Retinal pigment epithelial cell (primary cell): ENCODE results near the gene FRMD4A.

Source experiments
- DNase-seq: peaks from one replicate; pipeline ENCODE4 v3.0.0-alpha.2; 2010; ENCODE audit warnings: low read depth
- H3K4me3 ChIP-seq: 2 replicates; pipeline ENCODE4 v1.5.1; 2011; ENCODE audit warnings: mild to moderate bottlenecking, low read length, control low read depth, moderate library complexity
- TF ChIP-seq, protein P1 (sequence below): conservative IDR thresholded peaks from 2 replicates; pipeline ENCODE4 v1.5.1; 2011; ENCODE audit warnings: low read depth, low read length, control low read depth, inconsistent platforms

The FRMD4A gene

DNA sequence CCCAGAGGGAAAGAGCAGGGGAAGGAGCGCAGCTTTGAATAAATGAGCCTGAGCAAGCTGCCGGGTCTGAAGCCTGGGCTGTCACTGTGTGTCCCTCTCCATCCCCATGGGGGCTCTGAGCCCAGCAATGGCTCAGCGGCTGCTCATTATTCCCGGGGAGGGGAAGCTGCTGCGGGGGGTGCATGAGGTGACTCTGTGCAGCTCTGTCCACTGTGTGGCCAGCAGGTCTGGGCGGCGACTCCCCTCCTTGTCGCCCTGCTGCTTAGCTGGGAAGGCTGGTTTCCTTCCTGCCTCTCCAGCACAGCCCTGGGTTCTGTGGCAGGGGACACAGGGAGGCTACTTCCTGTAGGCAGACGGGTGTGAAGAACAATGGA lies 509.8 kb downstream of the FRMD4A start:
- TF ChIP-seq, protein P1, sequence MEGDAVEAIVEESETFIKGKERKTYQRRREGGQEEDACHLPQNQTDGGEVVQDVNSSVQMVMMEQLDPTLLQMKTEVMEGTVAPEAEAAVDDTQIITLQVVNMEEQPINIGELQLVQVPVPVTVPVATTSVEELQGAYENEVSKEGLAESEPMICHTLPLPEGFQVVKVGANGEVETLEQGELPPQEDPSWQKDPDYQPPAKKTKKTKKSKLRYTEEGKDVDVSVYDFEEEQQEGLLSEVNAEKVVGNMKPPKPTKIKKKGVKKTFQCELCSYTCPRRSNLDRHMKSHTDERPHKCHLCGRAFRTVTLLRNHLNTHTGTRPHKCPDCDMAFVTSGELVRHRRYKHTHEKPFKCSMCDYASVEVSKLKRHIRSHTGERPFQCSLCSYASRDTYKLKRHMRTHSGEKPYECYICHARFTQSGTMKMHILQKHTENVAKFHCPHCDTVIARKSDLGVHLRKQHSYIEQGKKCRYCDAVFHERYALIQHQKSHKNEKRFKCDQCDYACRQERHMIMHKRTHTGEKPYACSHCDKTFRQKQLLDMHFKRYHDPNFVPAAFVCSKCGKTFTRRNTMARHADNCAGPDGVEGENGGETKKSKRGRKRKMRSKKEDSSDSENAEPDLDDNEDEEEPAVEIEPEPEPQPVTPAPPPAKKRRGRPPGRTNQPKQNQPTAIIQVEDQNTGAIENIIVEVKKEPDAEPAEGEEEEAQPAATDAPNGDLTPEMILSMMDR, result no peak
- no peak overlapping the region for H3K4me3 ChIP-seq
- DNase-seq, result no peak

DNA sequence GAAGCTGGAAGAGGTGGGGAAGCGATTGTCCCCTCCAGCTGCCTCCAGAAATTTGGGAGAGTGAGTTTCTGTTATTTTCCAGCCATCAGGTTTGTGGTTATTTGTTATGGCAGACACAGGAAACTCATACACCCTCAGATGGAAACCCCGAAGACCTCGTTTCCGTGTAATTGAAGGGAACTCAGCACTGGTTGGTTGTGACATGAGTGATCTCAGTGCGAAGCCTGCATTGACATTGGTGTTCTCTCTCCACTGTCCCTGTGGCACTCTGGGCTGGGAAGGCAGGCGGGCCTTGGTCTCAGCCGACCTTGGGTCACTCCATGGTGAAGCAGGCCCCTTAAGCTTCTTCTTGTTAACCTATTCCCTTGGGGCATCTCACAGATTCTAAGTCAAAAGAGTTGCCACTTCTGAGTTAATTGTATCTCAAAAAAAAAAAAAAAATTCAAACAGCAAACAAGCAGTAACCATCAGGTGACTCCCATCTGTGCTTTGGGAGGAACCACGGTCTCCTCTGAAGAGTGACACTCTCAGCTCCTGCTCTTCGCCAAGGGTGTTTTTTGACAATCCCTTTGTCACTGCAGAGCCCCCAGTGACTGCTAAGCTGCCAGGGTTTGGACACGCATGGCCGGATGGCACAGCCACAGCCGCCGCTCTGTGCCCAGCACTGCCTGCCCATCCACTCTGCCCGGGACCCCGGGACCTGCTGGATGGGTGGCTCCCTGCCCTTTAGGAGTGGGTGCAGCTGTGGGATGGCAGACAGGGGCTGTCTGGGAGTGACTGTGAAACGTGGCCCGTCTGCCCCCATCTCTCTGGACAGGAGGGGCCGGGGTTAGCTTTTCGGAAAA lies 510.4 kb downstream of the FRMD4A start:
- no peak for DNase-seq
- H3K4me3 ChIP-seq, result no peak overlapping the region
- TF ChIP-seq, protein P1, result no peak

DNA sequence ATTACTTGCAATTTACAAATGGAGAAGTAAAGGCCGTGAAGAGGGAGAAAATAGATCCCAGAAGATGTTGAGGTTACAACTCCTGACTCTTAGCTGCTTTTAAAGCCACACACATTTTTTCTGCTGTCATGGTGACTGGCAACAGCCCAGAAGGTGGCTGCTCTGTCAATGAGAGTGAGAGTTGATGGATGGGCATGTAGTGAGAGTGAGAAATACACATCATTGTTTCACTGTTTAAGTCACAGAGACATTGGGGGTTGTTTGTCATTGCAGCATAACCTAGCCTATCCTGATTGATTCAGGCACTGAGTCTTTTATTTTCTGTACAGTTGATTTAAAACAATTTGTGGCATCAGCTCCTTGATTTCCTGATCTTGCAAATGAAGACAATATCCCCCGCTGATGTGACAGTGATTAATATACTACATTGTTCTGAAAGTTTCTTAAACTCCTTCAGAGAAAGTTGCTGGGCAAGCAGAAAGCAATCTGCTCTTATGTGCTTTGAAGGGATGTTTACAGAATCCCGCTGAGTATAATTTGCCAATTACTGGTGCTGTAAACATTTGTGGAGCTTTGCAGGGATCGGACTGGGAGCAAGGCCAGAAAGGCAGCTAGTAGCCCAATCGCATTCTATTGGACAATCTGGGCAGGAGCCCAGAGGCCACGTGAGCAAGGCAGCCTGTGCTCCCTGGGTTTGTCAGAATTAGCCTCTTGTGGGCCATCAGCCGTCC lies 514.4 kb downstream of the FRMD4A start:
- H3K4me3 ChIP-seq, result no peak overlapping the region
- TF ChIP-seq, protein P1, result no peak
- peak; percentile 79 for DNase-seq

DNA sequence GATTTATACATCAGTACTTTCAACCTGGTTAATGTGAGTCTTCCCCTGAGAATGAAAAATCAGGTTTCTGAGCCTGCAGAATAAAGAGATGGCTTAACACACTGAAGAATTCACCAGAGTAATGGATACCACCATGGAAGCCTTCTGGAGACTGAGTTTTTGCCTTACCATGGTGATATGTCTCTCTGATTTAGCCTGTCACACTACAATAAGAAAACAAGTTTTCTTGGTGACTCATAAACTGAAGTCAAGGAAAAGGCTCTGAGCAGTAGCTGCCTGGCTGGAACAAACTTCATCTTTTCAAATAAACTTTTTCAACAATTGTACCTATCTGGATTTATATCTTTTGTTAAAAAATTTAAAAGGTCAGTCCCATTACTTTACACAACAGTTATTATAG lies 515.0 kb downstream of the FRMD4A start:
- no peak overlapping the region for H3K4me3 ChIP-seq
- no peak for DNase-seq

DNA sequence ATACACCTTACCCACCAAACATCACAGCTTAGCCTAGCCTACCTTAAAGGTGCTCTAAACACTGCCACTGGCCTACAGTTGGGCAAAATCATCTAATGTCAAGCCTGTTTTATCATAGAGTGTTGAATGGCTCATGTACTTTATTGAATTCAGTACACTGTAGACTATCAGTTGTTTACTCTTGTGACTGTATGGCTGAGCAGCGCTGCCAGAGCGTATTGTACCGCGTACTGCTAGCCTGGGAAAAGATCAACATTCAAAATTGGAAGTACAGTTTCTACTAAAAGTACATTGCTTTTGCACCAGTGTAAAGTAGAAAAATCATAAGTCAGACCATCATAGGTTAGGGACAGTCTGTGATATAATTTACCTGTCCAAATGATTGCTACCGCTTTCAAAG lies 517.2 kb downstream of the FRMD4A start:
- H3K4me3 ChIP-seq, result no peak overlapping the region
- TF ChIP-seq, protein P1, result no peak
- DNase-seq, result no peak

More for the DNA sequence above, 515.0 kb downstream of the FRMD4A start:
- TF ChIP-seq, protein P1, result no peak

DNA sequence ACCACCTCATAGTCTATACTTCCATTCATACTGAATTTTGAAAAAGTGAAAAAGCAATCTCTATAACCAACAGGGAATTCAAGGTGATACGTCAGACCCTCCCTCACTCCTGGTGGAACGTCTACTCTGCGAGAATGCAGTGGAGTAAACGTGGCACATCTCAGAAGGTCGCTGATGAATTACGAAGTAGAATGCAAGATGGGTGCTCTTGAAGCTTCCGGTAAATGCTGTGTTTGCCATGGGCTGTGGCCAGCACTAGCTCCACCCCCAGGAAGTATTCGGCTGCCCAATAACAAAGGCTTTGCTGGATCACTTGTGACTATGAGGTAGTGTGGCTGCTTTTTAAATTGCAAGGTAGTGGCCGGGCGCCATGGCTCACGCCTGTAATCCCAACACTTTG lies 517.9 kb downstream of the FRMD4A start:
- TF ChIP-seq, protein P1, result no peak
- no peak overlapping the region for H3K4me3 ChIP-seq
- no peak for DNase-seq
